Duodenal mucosa (tissue), 2 donors: Measurements from ENCODE around the gene MT1A.
"Not testable (repeated sequence)": the region's sequence is repeated elsewhere in the genome, so short reads cannot be mapped to it uniquely, and the experiment has no call there.

Experiments used
- H3K27ac ChIP-seq: one replicate; pipeline ENCODE4 v1.7.0; 2013; ENCODE audit warnings: low read depth, low read length
- H3K27me3 ChIP-seq, 2 donors: one replicate each; pipeline ENCODE4 v1.7.0; 2013; ENCODE audit warnings: low read length in 2 of 2, control low read depth in 1 of 2; ENCODE audit not compliant: insufficient read depth in 2 of 2, control insufficient read depth in 1 of 2
- H3K36me3 ChIP-seq, 2 donors: one replicate each; pipeline ENCODE4 v1.7.0; 2013; ENCODE audit warnings: low read length in 2 of 2, control low read depth in 1 of 2; ENCODE audit not compliant: insufficient read depth in 2 of 2, control insufficient read depth in 1 of 2
- H3K4me1 ChIP-seq, 2 donors: one replicate each; pipeline ENCODE4 v1.7.0; 2013; ENCODE audit warnings: low read length in 2 of 2, control low read depth in 1 of 2; ENCODE audit not compliant: insufficient read depth in 2 of 2, control insufficient read depth in 1 of 2
- H3K4me3 ChIP-seq, 2 donors: one replicate each; pipeline ENCODE4 v1.7.0; 2013; ENCODE audit warnings: low read length in 2 of 2, low read depth in 1 of 2
- H3K9ac ChIP-seq, 2 donors: one replicate each; pipeline ENCODE4 v1.7.0; 2013; ENCODE audit warnings: low read length in 2 of 2, low read depth in 1 of 2
- H3K9me3 ChIP-seq, 2 donors: one replicate each; pipeline ENCODE4 v1.7.0; 2013; ENCODE audit warnings: low read length in 2 of 2, control low read depth in 1 of 2; ENCODE audit not compliant: control insufficient read depth in 1 of 2

MT1A gene

DNA sequence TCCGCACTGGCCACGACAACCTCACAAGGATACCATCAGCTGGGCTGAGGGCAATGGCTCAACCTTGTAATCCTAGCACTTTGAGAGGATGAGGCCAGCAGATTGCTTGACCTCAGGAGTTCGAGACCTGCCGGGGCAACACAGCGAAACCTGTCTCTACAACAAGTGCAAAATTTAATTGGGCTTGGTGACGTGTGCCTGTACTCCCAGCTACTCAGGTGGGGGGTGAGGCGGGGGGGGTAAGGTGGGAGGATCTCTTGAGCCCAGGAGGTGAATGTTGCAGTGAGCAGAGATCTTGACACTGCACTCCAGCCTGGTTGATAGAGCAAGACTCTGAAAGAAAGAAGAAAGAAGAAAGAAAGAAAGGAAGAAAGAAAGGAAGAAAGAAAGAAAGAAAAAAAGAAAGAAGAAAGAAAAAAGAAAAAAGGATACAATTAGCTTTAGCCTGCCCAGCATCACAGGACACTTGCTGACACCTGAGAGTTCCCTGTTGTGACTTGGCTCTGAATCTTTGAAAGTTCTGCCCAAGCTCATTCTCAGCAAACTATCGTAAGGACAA lies 18.0 kb upstream of the MT1A start:
- no peak overlapping the region for H3K27ac ChIP-seq
- H3K27me3 ChIP-seq: no peaks in the 10 kb centered on the region
- no peak overlapping the region for H3K4me3 ChIP-seq
- H3K36me3 ChIP-seq: no peaks in the 10 kb centered on the region
- no peak overlapping the region for H3K9ac ChIP-seq
- H3K4me1 ChIP-seq: peaks cover 10 to 13% of the 10 kb centered on the region in 2 donors
- no peaks in the 10 kb centered on the region for H3K9me3 ChIP-seq

DNA sequence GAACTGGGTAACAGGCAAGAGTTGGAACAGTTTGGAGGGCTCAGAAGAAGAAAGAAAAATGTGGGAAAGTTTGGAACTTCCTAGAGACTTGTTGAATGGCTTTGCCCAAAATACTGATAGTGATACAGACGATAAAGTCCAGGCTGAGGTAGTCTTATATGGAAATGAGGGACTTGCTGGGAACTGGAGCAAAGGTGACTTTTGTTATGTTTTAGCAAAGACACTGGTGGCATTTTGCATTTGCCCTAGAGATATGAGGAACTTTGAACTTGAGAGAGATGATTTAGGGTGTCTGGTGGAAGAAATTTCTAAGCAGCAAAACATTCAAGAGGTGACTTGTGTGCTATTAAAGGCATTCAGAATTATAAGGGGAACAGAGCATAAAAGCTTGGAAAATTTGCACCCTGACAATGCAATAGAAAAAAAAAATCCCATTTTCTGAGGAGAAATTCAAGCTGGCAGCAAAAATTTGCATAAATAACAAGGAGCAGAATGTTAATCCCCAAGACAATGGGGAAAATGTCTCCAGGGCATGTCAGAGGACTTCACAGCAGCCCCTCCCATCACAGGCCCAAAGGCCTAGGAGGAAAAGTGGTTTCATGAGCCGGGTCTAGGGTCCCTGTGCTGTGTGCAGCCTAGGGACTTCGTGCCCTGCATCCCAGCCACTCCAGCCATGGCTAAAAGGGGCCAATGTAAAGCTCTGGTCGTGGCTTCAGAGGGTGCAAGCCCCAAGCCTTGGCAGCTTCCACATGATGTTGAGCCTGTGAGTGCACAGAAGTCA lies 16.6 kb upstream of the MT1A start:
- peaks cover 12 to 14% of the 10 kb centered on the region in 2 donors for H3K4me1 ChIP-seq
- not testable (repeated sequence) for H3K36me3 ChIP-seq, H3K27ac ChIP-seq, H3K4me3 ChIP-seq, H3K27me3 ChIP-seq, H3K9me3 ChIP-seq, H3K9ac ChIP-seq

DNA sequence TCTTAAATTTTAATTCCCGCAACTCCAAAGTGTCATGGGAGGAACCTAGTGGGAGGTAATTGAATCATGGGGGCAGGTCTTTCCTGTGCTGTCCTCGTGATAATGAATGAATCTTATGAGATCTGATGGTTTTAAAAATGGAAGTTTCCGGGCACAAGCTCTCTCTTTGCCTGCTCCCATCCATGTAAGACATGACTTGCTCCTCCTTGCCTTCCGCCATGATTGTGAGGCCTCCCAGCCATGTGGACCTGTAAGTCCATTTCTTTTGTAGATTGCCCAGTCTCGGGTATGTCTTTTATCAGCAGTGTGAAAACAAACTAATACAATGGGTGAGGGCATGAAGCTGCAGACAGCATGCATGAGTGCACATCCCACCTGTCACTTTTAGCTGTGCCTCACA lies 15.3 kb upstream of the MT1A start:
- not testable (repeated sequence) for H3K4me3 ChIP-seq

DNA sequence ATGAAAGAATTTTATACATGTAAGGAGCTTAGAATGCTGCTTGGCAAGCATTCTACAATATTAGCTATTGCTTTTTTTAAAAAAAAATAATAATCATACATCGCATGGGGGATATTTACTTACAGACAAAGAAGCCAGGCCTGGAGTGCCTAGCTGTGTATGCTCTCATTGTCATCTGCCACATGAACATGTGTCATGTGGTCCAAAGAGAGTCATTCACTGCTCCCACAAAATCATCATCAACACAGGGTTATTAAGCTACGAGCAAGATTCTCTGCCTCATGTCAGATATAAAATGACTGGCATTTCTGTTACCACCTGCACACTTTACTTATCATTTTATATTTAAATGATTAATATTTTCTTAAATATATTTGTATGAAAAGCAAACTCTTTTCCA lies 14.8 kb upstream of the MT1A start:
- Histone ChIP-seq H3K9me3 (no peaks in the 10 kb centered on the region), H3K4me1 (peaks cover 0 to 5% of the 10 kb centered on the region in 2 donors), H3K4me3 (no peak overlapping the region), H3K36me3 (no peaks in the 10 kb centered on the region), H3K9ac (no peak overlapping the region), H3K27me3 (no peaks in the 10 kb centered on the region), H3K27ac (no peak overlapping the region)

More for the DNA sequence above, 15.3 kb upstream of the MT1A start:
- H3K9ac ChIP-seq, H3K27me3 ChIP-seq, H3K9me3 ChIP-seq, H3K4me1 ChIP-seq, H3K36me3 ChIP-seq, H3K27ac ChIP-seq: not testable (repeated sequence)

DNA sequence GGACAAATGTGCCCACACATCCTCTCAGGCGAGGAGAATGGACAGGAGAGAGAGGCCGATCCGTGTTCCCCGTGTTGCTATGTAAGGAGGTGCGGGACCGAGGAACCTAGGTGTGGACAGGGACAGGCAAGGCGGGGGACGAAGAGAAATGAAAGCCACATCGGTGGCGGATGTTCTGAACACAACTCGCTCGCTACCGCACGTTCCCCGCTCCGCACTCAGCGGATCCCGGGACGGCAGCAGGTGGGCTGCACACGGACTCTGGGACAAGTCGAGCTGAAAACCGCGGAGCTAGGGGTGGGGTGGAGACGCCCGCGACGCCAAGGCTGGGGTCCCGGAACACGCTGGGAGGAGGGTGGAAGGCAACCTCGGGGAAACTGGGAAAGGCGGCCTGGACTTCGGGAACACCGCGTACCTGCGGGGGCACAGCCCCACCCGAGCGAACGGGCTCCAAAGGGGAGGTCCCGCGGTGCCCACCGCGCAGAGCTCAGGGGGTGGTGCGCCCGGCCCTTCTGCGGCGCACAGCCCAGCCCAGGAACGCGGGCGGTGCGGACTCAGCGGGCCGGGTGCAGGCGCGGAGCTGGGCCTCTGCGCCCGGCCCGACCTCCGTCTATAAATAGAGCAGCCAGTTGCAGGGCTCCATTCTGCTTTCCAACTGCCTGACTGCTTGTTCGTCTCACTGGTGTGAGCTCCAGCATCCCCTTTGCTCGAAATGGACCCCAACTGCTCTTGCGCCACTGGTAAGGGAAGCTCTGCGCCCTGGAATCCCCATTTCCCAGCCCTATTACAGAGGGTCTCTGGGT lies 13.1 kb upstream of the MT1A start, which contains the start of gene MT1E:
MT1E (plus strand) TSS at position 642 of the 803 bp plus-strand sequence; CDS start at position 713, 71 bp downstream.
- Histone ChIP-seq H3K27me3 (no peaks in the 10 kb centered on the region), H3K36me3 (no peaks in the 10 kb centered on the region), H3K27ac (peak within 1 kb of the TSS; percentile 86), H3K4me3 (peak within 1 kb of the TSS; percentile 76 to 90), H3K9me3 (no peaks in the 10 kb centered on the region), H3K9ac (peak within 1 kb of the TSS; percentile 85 to 96), H3K4me1 (peaks cover 0 to 5% of the 10 kb centered on the region in 2 donors)

DNA sequence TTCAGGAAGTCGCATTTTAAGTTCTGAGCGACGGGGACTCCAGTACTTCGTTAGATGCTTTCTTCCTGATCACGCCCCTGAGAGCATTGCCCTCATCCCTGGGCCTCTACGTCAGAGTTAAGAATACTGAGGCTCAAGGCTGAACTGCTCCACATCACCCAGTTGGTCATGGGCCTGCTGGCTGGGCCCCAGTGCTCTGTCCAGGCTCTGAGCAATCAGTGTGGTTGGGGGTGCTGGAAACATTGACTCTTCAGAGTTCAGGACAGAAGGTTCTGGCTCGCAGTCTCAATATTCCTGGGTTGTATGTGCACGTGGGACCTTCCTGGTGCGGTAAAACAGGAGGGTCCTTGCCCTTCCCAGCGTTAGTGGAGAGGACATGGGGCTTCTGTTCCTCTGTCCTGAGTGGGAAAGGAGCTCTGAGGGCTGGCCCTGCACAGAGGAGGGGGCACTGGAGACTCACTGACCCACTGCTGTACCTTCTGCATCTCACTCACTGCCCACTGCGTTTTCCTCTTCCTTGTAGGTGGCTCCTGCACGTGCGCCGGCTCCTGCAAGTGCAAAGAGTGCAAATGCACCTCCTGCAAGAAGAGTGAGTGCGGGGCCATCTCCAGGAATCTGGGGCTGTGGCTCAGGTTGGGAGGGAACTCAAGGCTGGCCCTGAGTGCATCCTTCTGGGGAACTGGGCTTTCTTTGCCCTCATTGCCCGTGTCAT lies 12.4 kb upstream of the MT1A start:
- Histone ChIP-seq H3K9me3 (no peaks in the 10 kb centered on the region), H3K36me3 (no peaks in the 10 kb centered on the region), H3K4me1 (peaks cover 0 to 5% of the 10 kb centered on the region in 2 donors), H3K4me3 (peak overlapping the region; percentile 76 to 90), H3K27ac (peak overlapping the region; percentile 86), H3K27me3 (no peaks in the 10 kb centered on the region), H3K9ac (peak overlapping the region; percentile 85 to 96)

DNA sequence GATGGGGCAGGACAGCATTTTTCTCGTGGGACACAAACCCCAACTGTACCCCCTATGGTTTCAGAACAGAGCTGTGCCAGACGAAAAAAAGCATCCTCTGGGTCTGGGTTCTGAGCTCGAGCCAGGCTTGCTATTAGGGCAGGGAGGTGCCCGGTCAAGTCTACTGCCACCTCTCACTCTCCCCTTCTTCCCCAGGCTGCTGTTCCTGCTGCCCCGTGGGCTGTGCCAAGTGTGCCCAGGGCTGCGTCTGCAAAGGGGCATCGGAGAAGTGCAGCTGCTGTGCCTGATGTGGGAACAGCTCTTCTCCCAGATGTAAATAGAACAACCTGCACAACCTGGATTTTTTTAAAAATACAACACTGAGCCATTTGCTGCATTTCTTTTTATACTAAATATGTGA lies 11.8 kb upstream of the MT1A start:
- H3K4me3 ChIP-seq: peak overlapping the region; percentile 76 to 90
- peak overlapping the region; percentile 86 for H3K27ac ChIP-seq
- H3K36me3 ChIP-seq: no peaks in the 10 kb centered on the region
- H3K4me1 ChIP-seq: peaks cover 0 to 5% of the 10 kb centered on the region in 2 donors
- H3K9ac ChIP-seq: peak overlapping the region; percentile 85 to 96
- H3K27me3 ChIP-seq: no peaks in the 10 kb centered on the region
- H3K9me3 ChIP-seq: no peaks in the 10 kb centered on the region

DNA sequence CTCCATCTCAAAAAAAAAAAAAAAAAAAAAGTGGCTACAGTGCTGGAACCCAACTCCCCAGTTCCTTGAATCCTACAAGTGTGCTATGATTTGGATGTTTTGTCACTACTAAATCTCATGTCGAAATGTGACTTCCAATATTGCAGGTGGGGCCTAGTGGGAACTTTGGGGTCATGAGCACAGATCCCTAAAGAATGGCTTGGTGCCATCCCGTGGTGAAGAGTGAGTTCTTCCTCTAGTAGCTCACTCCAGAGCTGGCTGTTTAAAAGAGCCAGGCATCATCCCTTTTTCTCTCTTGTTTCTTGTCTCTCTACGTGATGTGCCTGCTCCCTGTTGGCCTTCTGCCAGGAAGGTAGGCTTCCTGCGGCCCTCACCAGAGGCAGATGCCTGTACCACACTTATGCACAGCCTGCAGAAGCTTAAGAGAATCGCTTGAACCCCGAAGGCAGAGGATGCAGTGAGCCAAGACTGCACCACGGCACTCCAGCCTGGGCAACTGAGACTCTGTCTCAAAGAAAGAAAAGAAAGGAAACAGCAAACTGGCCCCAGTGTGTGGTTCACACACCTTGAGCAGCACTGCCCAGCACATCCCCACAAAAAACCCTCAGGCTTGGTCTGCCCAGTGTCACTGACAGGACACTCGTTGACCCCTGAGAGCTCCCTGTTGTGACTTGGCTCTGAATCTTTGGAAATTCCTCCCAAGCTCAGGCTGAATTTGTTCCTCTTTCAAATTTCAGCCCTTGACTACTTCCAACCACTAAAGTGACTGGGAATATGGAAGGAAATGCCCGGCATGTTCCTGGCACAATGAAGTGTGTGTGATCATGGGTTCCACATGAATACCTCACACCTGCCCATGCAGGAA lies 9.7 kb upstream of the MT1A start:
- Histone ChIP-seq H3K4me1 (peaks cover 0 to 17% of the 10 kb centered on the region in 2 donors), H3K9ac (no peak overlapping the region), H3K9me3 (no peaks in the 10 kb centered on the region), H3K36me3 (no peaks in the 10 kb centered on the region), H3K27me3 (peaks cover 0 to 7% of the 10 kb centered on the region in 2 donors), H3K27ac (no peak overlapping the region), H3K4me3 (no peak overlapping the region)

DNA sequence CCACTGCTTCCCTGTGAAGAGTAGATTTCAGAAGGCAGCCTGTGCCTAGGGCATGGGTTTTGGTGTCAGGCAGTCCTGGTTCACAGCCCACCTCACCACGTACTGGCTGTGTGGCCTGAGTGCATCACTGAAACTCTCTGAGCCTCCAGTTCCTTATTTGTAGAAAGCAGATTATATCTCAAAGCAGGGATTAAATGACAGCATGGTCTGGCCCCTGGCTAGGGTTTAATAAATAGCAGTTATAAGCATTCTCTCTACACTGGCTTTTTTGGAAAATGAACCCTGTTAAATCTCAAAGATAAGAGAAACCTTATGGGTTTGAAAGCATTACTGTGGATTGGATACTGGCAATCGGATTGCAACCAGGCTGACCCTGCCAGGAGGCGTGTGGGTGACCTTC lies 8.9 kb upstream of the MT1A start:
- H3K4me1 ChIP-seq: peaks cover 0 to 19% of the 10 kb centered on the region in 2 donors
- H3K4me3 ChIP-seq: no peak overlapping the region
- H3K9ac ChIP-seq: no peak overlapping the region
- no peaks in the 10 kb centered on the region for H3K9me3 ChIP-seq
- no peaks in the 10 kb centered on the region for H3K36me3 ChIP-seq
- peaks cover 0 to 7% of the 10 kb centered on the region in 2 donors for H3K27me3 ChIP-seq
- H3K27ac ChIP-seq: no peak overlapping the region
